AG10803 (cell line): ENCODE measurements around the gene HDHD5.
A peak's percentile ranks its signal among the peaks of the same experiment; 100 is the strongest.

Source experiments
- DNase-seq: peaks from one replicate; pipeline ENCODE4 v3.0.0; 2010; ENCODE audit warnings: low read depth
- H3K4me3 ChIP-seq: 2 replicates; pipeline ENCODE4 v1.5.1; 2011; ENCODE audit warnings: mild to moderate bottlenecking, low read length, control low read depth
- TF ChIP-seq, protein P1 (sequence below): conservative IDR thresholded peaks from 2 replicates; pipeline ENCODE4 v1.5.1; 2011; ENCODE audit warnings: mild to moderate bottlenecking, low read length, control low read depth, inconsistent platforms

The HDHD5 gene

DNA sequence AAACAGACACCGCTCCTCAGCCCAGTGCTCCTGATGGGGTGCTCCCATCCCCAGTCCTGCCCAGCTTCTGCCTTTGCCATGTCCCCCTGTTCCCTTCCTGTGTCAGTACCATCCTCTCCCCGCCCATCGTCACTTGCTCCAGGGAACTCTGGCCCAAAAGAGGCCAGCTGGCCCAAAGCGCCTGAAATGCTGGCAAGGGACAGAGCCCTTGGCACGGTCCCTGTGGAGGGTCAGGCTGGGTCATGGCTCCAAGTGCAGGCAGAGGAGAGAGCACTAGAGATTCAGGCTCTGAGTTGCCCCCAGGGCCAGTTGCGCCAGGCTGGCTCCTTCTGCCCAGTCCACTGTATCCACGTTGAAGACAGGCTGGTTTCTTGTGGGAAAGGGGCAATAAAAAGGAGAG, 8.4 kb upstream of the HDHD5 start:
- no peak overlapping the region for H3K4me3 ChIP-seq
- TF ChIP-seq, protein P1, sequence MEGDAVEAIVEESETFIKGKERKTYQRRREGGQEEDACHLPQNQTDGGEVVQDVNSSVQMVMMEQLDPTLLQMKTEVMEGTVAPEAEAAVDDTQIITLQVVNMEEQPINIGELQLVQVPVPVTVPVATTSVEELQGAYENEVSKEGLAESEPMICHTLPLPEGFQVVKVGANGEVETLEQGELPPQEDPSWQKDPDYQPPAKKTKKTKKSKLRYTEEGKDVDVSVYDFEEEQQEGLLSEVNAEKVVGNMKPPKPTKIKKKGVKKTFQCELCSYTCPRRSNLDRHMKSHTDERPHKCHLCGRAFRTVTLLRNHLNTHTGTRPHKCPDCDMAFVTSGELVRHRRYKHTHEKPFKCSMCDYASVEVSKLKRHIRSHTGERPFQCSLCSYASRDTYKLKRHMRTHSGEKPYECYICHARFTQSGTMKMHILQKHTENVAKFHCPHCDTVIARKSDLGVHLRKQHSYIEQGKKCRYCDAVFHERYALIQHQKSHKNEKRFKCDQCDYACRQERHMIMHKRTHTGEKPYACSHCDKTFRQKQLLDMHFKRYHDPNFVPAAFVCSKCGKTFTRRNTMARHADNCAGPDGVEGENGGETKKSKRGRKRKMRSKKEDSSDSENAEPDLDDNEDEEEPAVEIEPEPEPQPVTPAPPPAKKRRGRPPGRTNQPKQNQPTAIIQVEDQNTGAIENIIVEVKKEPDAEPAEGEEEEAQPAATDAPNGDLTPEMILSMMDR: no peak
- DNase-seq: no peak

DNA sequence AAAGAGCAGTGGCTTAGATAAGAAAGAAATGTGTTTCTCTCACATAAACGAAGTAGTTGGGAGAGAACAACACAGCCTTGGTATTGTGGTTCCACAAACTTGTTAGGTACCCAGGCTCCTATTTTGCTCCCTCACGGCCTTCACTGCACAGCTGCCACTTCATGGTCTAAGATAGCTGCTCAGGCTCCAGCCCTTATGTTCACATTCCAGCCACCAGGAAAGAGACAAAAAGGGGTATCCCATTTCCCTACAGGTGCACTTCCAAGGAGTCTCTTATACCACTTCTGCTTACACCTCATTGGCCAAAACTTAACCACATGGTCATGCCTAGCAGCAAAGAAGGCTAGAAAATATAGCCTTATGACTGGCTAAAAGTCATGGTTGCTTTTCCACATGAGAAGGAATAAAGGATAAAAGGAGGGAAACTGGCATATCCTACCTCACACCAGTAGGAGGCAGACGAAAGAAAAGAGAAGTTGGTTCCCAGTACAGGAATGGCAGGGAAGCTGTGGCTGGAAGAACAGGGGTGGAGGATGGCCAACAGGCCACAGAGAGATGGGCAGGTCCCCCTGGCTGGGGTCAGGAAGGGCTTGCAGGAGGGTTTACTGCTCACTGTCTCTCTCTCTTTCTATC, 5.4 kb upstream of the HDHD5 start:
- TF ChIP-seq, protein P1: peak; percentile 11; the same call in 1 of the 2 replicates
- no peak overlapping the region for H3K4me3 ChIP-seq
- DNase-seq: no peak

DNA sequence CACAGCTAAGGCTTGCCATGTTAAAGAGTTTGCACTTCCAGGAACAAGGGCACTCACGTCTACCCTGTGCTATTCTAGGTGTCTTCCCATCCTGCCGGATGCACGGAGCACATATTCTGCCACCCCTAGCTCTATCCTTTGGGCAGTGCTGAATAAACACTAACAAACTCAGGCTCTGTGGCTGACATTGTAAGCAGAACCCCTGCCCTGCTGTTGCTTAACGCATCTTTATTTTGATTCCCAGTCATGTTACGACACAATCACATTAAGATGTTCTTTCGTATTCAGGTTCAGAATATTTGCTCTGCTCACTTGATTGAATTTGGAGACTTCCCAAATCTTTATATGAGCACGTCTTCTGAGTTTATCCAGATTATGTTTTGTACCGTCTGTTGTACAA, 3.7 kb upstream of the HDHD5 start:
- DNase-seq: no peak
- H3K4me3 ChIP-seq: no peak overlapping the region
- TF ChIP-seq, protein P1: no peak

DNA sequence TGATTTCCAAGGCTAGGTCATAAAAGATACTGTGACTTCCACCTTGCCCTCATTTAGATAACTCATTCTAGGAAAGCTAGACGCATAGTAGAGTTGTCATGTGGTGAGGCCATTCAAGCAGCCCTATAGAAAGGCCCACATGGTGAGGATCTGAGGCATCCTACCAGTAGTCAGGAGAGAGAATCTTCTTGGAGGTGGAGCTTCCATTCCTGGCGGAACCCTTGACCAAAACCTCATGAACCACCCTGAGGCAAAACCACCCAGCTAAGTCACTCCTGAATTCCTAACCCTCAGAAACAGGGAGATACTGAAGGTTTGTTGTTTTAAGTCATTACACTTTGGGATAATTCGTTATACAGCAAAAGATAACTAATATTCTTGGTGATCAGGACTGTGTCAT, 2.9 kb upstream of the HDHD5 start:
- H3K4me3 ChIP-seq: no peak overlapping the region
- TF ChIP-seq, protein P1: no peak
- no peak for DNase-seq

DNA sequence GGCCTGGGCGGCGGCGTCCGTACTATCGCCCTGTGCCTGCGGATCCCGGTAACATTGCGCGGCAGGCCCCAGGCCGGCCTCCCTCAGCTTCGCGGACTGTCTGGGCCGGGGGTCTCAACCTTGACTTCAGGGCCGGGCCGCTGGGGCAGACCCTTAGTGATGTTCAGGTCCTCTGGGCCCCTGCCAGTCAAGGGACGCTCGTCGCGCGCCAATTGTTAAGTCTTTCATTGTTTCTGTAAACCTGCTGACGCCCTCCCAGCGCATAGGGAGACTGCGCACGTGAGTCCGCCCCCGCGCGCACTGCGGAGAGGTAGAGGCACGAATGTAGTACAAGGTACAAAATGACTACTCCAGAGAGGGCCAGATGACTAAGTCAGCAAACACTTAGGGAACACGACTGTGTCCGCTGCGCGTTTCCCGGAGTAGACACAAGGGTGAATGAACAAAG, 451 bp upstream of the HDHD5 start:
- peak overlapping the region; percentile 79 for H3K4me3 ChIP-seq
- peak; percentile 46 for DNase-seq

DNA sequence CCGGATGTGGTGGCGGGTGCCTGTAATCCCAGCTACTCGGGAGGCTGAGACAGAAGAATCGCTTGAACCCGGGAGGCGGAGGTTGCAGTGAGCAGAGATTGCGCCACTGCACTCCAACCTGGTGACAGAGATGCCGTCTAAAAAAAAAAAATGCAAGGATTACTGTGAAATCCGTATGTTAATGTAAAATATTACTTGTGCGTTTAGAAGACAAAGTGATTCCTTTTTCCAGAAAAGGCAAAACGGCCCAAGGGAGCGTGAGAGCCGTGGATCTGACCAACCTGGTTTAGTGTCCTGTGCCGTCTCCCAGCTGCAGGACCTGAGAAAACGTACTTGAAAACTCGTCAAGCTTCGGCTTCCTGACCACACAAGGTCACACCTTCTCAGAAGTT, 905 bp downstream of the HDHD5 start:
- no peak for DNase-seq
- TF ChIP-seq, protein P1: no peak
- peak overlapping the region; percentile 79 for H3K4me3 ChIP-seq

More for the DNA sequence above, 451 bp upstream of the HDHD5 start:
- TF ChIP-seq, protein P1: 0 out of 2 replicates have a peak, but pooled peaks have one; percentile 4

DNA sequence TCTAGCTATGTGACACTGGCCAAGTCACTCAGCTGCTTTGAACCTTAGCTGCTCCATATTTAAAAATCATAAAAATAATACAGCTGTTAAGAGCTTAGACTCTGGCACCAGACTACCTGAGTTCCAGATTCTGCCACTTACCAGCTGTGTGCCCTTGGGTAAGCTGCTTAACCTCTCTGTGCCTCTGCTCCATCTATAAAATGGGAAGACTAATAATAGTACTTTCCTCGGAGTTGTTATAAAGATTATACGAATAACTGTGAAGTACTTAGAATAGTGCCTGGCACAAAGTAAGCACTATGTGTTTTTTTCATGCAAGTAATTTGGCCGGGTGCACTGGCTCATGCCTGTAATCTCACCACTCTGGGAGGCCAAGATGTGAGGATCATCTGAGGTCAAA, 1.4 kb downstream of the HDHD5 start:
- TF ChIP-seq, protein P1: no peak
- H3K4me3 ChIP-seq: peak overlapping the region; percentile 17; the same call in 1 of the 2 replicates
- no peak for DNase-seq
